GM12878 (cell line): ENCODE measurements around the gene CREBBP. TPM values are rescaled to one million over a fixed set of nuclear protein-coding genes. Genes with fewer than 3 reads are reported as not detected.

ENCODE experiments used
- ATAC-seq: fragments of 200-7000 bp; cut with Tn5 transposase; 3 replicates; pipeline ENCODE4 v1.9.1; 2020; ENCODE audit warnings: mild to moderate bottlenecking, moderate library complexity
- BruUV-seq: library from RNA; stranded (reverse); fragments of 400-500 nt; replicated peaks from 2 replicates; lab custom pipeline; 2021; lab: Mats Ljungman, UMichigan
- CTCF ChIA-PET: fragments of 300-600 bp; sonication (Branson Sonifier 250); formaldehyde crosslinking; extraction: SDS; loops from one replicate; lab custom pipeline; 2021; ENCODE audit warnings: inconsistent platforms; lab: Yijun Ruan, JAX
- POLR2A ChIA-PET: fragments of 350-600 bp; formaldehyde crosslinking; extraction: SDS; loops from one replicate; lab custom pipeline; 2021; ENCODE audit warnings: inconsistent platforms; lab: Charles Lee
- RAD21 ChIA-PET: fragments of 300-600 bp; sonication (Branson Sonifier 250); formaldehyde crosslinking; loops from one replicate; lab custom pipeline; 2023; ENCODE audit warnings: antibody characterized with exemption; ENCODE audit not compliant: unreplicated experiment; lab: Charles Lee
- SMC1A ChIA-PET: fragments of 300-600 bp; sonication (Branson Sonifier 250); formaldehyde crosslinking; loops from one replicate; lab custom pipeline; 2023; ENCODE audit not compliant: unreplicated experiment, uncharacterized antibody; lab: Charles Lee
- DNase-seq: peaks from one replicate; pipeline ENCODE4 v3.0.0-alpha.2; 2011; ENCODE audit warnings: low read depth, low spot score
- FAIRE-seq: peaks from 3 replicates; lab custom pipeline; 2011; peaks lifted over from hg19 to GRCh38; lab: Jason Lieb, UNC
- H2AFZ ChIP-seq: 2 replicates; pipeline ENCODE4 v1.6.0; 2011; ENCODE audit warnings: low read depth, low read length, control low read depth; ENCODE audit not compliant: control insufficient read depth
- H3K27ac ChIP-seq: 2 replicates; pipeline ENCODE4 v1.5.1; 2011; ENCODE audit warnings: control low read depth; ENCODE audit not compliant: control insufficient read depth, insufficient read depth
- H3K27me3 ChIP-seq, 2 experiments: replicated peaks in 1 of 2; 2 replicates each; pipeline versions ENCODE4 v1.6.0 to v1.6.1; 2011; ENCODE audit warnings: low read length in 1 of 2; ENCODE audit not compliant: control insufficient read depth in 2 of 2, insufficient read depth in 2 of 2
- H3K36me3 ChIP-seq, 2 experiments: 2 replicates each; pipeline ENCODE4 v1.5.1; 2011; ENCODE audit warnings: low read length in 1 of 2; ENCODE audit not compliant: control insufficient read depth in 2 of 2, insufficient read depth in 2 of 2
- H3K4me1 ChIP-seq: 2 replicates; pipeline ENCODE4 v1.6.1; 2011; ENCODE audit warnings: mild to moderate bottlenecking, low read length, moderate library complexity, mixed read lengths; ENCODE audit not compliant: control insufficient read depth, insufficient read depth
- H3K4me2 ChIP-seq: 2 replicates; pipeline ENCODE4 v1.6.0; 2011; ENCODE audit warnings: control low read depth; ENCODE audit not compliant: control insufficient read depth, insufficient read depth
- H3K4me3 ChIP-seq: fragments of 200-600 bp; sonication (generic); 2 replicates; pipeline ENCODE4 v1.5.1; 2016
- H3K79me2 ChIP-seq: 2 replicates; pipeline ENCODE4 v1.6.0; 2011; ENCODE audit warnings: low read length; ENCODE audit not compliant: control insufficient read depth, insufficient read depth
- H3K9ac ChIP-seq: 2 replicates; pipeline ENCODE4 v1.8.0; 2011; ENCODE audit warnings: low read length, control low read depth, mixed read lengths; ENCODE audit not compliant: control insufficient read depth, insufficient read depth
- H3K9me3 ChIP-seq: replicated peaks from 3 replicates; pipeline ENCODE4 v1.5.1; 2011; ENCODE audit warnings: mild to moderate bottlenecking, low read length; ENCODE audit not compliant: control insufficient read depth, insufficient read depth
- H4K20me1 ChIP-seq: 2 replicates; pipeline ENCODE4 v1.6.0; 2011; ENCODE audit not compliant: control insufficient read depth, insufficient read depth
- CBFB ChIP-seq: IDR thresholded peaks from 2 replicates; pipeline ENCODE4 v1.6.1; 2016; ENCODE audit warnings: antibody characterized with exemption, low read depth
- HDGF ChIP-seq: fragments of 450-650 bp; IDR thresholded peaks from 2 replicates; pipeline ENCODE4 v1.6.1; 2016; ENCODE audit warnings: antibody characterized with exemption
- IKZF1 ChIP-seq: fragments of 450-650 bp; conservative IDR thresholded peaks from 2 replicates; pipeline ENCODE4 v1.6.1; 2017; ENCODE audit warnings: antibody characterized with exemption, mild to moderate bottlenecking
- MEF2B ChIP-seq: fragments of 450-650 bp; IDR thresholded peaks from 2 replicates; pipeline ENCODE4 v1.6.1; 2018; ENCODE audit warnings: mild to moderate bottlenecking, moderate library complexity; ENCODE audit not compliant: partially characterized antibody, poor library complexity, severe bottlenecking
- SMARCA5 ChIP-seq: fragments of 450-650 bp; IDR thresholded peaks from 2 replicates; pipeline ENCODE4 v1.6.1; 2017; ENCODE audit warnings: mild to moderate bottlenecking
- SUPT20H ChIP-seq: IDR thresholded peaks from 2 replicates; pipeline ENCODE4 v1.6.1; 2011; ENCODE audit warnings: low read depth, mild to moderate bottlenecking, low read length, moderate library complexity, borderline replicate concordance; ENCODE audit not compliant: control insufficient read depth
- WGBS: methylation state at CpG from one replicate; pipeline ENCODE4 v1.1.6; 2016; ENCODE audit warnings: low lambda C conversion rate; ENCODE audit not compliant: insufficient replicate concordance, insufficient coverage; ENCODE audit errors: missing lambda C conversion rate; 5-methylcytosine and 5-hydroxymethylcytosine counted together
- in situ Hi-C: fragments of 300-500 bp; cut with MboI; formaldehyde crosslinking; loops from 9 replicates; pipeline ENCODE4 v1.14.3; 2018; ENCODE audit warnings: mixed read lengths
- intact Hi-C: fragments of 100-400 bp; cut with micrococcal nuclease; formaldehyde crosslinking; loops from one replicate; pipeline ENCODE4 v1.14.2; 2022; ENCODE audit not compliant: unreplicated experiment
- polyA plus RNA-seq, 11 experiments: library from polyadenylated mRNA; depleted of rRNA in 4 of 11; unstranded in 6 of 11; stranded (reverse) in 5 of 11; fragments of >200 nt; fragmentation: Nextera tagmentation in 4 of 11; fragmentation: Illumina TruSeq in 1 of 11; extraction: Ambion mirVana in 4 of 11; extraction: Trizol in 1 of 11; gene quantifications; 1 replicate in 1 of 11; 2 replicates in 10 of 11; pipeline versions ENCODE4 v1.2.1 to v1.2.3, GENCODE V29; 2011 to 2016; ENCODE audit warnings: inconsistent platforms in 2 of 11, missing spikeins in 2 of 11, low read depth in 1 of 11
- total RNA-seq, 4 experiments: library from RNA; depleted of rRNA in 3 of 4; stranded (reverse); fragments of >200 nt in 3 of 4; fragmentation: Illumina TruSeq in 1 of 4; extraction: Trizol in 1 of 4; gene quantifications; 2 replicates each; pipeline versions ENCODE4 v1.2.1 to v1.2.3, GENCODE V29; 2013 to 2021
- TF ChIP-seq, protein P1 (sequence below): fragments of 450-650 bp; IDR thresholded peaks from 2 replicates; pipeline ENCODE4 v1.6.1; 2017; ENCODE audit warnings: mild to moderate bottlenecking, moderate library complexity
- TF ChIP-seq, protein P2 (sequence below): fragments of 450-650 bp; IDR thresholded peaks from 2 replicates; pipeline ENCODE4 v1.6.1; 2018; ENCODE audit warnings: mild to moderate bottlenecking, low read depth, moderate library complexity; ENCODE audit not compliant: partially characterized antibody
- TF ChIP-seq, protein P3 (sequence below): IDR thresholded peaks from 2 replicates; pipeline ENCODE4 v1.6.1; 2011; ENCODE audit warnings: low read depth, low read length, improper control_type of control experiment, borderline replicate concordance
- TF ChIP-seq, protein P4 (sequence below): fragments of 450-650 bp; formaldehyde crosslinking; IDR thresholded peaks from 2 replicates; pipeline ENCODE4 v1.5.0; 2022; ENCODE audit warnings: mild to moderate bottlenecking, missing genetic modification characterization
- TF ChIP-seq, protein P5 (sequence below): IDR thresholded peaks from 2 replicates; pipeline ENCODE4 v1.6.1; 2011; ENCODE audit warnings: mild to moderate bottlenecking, low read depth, low read length, moderate library complexity; ENCODE audit not compliant: insufficient replicate concordance

Gene CREBBP
- total and polyA plus RNA-seq, 10 of the 15 experiments (the other 5 are each of a cell fraction or from before 2014, with no cell fraction given), result 3.4 to 32.7 (median 7.9) TPM

DNA sequence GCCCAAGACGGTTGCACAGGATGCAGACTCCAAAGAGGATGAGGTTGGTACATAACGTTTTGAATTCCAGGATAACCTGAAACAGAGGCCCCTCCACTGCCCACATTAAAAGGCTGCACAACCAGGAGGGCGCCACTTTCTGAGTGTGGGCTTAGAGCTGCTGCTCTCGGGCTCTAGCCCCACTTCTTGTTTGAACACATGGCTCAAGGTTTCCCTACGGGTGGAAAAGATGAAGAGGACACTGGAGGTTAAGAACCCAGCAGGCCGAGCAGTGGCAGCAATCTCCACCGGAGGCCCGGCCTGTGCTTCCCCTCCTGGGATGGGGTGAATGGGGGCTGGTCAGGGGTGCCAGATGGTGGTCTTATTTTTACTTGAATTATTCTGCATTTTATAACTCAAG is 155.2 kb downstream of the CREBBP start:
- SMC1A ChIA-PET, result interaction anchor here (1.0 kb wide), 1 partner anchor 56 kb away, joined by 3 read pairs; no protein-coding TSS in a partner anchor
- BruUV-seq, result no TSS peak
- ATAC-seq, result no peak
- TF ChIP-seq, protein P1, sequence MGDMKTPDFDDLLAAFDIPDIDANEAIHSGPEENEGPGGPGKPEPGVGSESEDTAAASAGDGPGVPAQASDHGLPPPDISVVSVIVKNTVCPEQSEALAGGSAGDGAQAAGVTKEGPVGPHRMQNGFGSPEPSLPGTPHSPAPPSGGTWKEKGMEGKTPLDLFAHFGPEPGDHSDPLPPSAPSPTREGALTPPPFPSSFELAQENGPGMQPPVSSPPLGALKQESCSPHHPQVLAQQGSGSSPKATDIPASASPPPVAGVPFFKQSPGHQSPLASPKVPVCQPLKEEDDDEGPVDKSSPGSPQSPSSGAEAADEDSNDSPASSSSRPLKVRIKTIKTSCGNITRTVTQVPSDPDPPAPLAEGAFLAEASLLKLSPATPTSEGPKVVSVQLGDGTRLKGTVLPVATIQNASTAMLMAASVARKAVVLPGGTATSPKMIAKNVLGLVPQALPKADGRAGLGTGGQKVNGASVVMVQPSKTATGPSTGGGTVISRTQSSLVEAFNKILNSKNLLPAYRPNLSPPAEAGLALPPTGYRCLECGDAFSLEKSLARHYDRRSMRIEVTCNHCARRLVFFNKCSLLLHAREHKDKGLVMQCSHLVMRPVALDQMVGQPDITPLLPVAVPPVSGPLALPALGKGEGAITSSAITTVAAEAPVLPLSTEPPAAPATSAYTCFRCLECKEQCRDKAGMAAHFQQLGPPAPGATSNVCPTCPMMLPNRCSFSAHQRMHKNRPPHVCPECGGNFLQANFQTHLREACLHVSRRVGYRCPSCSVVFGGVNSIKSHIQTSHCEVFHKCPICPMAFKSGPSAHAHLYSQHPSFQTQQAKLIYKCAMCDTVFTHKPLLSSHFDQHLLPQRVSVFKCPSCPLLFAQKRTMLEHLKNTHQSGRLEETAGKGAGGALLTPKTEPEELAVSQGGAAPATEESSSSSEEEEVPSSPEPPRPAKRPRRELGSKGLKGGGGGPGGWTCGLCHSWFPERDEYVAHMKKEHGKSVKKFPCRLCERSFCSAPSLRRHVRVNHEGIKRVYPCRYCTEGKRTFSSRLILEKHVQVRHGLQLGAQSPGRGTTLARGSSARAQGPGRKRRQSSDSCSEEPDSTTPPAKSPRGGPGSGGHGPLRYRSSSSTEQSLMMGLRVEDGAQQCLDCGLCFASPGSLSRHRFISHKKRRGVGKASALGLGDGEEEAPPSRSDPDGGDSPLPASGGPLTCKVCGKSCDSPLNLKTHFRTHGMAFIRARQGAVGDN, result no peak
- TF ChIP-seq IKZF1, result no peak
- no peak for TF ChIP-seq CBFB
- TF ChIP-seq, protein P2, sequence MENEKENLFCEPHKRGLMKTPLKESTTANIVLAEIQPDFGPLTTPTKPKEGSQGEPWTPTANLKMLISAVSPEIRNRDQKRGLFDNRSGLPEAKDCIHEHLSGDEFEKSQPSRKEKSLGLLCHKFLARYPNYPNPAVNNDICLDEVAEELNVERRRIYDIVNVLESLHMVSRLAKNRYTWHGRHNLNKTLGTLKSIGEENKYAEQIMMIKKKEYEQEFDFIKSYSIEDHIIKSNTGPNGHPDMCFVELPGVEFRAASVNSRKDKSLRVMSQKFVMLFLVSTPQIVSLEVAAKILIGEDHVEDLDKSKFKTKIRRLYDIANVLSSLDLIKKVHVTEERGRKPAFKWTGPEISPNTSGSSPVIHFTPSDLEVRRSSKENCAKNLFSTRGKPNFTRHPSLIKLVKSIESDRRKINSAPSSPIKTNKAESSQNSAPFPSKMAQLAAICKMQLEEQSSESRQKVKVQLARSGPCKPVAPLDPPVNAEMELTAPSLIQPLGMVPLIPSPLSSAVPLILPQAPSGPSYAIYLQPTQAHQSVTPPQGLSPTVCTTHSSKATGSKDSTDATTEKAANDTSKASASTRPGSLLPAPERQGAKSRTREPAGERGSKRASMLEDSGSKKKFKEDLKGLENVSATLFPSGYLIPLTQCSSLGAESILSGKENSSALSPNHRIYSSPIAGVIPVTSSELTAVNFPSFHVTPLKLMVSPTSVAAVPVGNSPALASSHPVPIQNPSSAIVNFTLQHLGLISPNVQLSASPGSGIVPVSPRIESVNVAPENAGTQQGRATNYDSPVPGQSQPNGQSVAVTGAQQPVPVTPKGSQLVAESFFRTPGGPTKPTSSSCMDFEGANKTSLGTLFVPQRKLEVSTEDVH, result no peak
- TF ChIP-seq HDGF, result no peak
- TF ChIP-seq, protein P3, sequence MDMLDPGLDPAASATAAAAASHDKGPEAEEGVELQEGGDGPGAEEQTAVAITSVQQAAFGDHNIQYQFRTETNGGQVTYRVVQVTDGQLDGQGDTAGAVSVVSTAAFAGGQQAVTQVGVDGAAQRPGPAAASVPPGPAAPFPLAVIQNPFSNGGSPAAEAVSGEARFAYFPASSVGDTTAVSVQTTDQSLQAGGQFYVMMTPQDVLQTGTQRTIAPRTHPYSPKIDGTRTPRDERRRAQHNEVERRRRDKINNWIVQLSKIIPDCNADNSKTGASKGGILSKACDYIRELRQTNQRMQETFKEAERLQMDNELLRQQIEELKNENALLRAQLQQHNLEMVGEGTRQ, result no peak
- TF ChIP-seq, protein P4, sequence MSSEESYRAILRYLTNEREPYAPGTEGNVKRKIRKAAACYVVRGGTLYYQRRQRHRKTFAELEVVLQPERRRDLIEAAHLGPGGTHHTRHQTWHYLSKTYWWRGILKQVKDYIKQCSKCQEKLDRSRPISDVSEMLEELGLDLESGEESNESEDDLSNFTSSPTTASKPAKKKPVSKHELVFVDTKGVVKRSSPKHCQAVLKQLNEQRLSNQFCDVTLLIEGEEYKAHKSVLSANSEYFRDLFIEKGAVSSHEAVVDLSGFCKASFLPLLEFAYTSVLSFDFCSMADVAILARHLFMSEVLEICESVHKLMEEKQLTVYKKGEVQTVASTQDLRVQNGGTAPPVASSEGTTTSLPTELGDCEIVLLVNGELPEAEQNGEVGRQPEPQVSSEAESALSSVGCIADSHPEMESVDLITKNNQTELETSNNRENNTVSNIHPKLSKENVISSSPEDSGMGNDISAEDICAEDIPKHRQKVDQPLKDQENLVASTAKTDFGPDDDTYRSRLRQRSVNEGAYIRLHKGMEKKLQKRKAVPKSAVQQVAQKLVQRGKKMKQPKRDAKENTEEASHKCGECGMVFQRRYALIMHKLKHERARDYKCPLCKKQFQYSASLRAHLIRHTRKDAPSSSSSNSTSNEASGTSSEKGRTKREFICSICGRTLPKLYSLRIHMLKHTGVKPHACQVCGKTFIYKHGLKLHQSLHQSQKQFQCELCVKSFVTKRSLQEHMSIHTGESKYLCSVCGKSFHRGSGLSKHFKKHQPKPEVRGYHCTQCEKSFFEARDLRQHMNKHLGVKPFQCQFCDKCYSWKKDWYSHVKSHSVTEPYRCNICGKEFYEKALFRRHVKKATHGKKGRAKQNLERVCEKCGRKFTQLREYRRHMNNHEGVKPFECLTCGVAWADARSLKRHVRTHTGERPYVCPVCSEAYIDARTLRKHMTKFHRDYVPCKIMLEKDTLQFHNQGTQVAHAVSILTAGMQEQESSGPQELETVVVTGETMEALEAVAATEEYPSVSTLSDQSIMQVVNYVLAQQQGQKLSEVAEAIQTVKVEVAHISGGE (CRISPR knock-in tag), result no peak
- no peak for TF ChIP-seq SMARCA5
- TF ChIP-seq SUPT20H, result no peak
- TF ChIP-seq, protein P5, sequence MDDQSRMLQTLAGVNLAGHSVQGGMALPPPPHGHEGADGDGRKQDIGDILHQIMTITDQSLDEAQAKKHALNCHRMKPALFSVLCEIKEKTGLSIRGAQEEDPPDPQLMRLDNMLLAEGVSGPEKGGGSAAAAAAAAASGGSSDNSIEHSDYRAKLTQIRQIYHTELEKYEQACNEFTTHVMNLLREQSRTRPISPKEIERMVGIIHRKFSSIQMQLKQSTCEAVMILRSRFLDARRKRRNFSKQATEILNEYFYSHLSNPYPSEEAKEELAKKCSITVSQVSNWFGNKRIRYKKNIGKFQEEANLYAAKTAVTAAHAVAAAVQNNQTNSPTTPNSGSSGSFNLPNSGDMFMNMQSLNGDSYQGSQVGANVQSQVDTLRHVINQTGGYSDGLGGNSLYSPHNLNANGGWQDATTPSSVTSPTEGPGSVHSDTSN, result no peak
- TF ChIP-seq MEF2B, result no peak

More for the DNA sequence above, 155.2 kb downstream of the CREBBP start:
- H3K4me2 ChIP-seq, result no peak overlapping the region
- peaks cover 8 to 23% of the 10 kb centered on the region in 2 experiments; a peak in 3 of 4 replicates for H3K36me3 ChIP-seq
- intact Hi-C loops (no loop called here), in situ Hi-C loops (no loop called here)
- H3K4me1 ChIP-seq, result no peaks in the 10 kb centered on the region
- WGBS, result 80% methylated on average over 8 of the region's 8 CpGs
- no peak overlapping the region for H3K27ac ChIP-seq
- ChIA-PET CTCF (interaction anchor here (0.6 kb wide), 1 partner anchor 150 kb away, joined by 4 read pairs; no protein-coding TSS in a partner anchor), POLR2A (no interaction called here), RAD21 (no interaction called here)
- H2AFZ ChIP-seq, result no peak overlapping the region
- no peaks in the 10 kb centered on the region for H3K9me3 ChIP-seq
- H4K20me1 ChIP-seq, result no peaks in the 10 kb centered on the region
- H3K79me2 ChIP-seq, result no peaks in the 10 kb centered on the region
- no peak overlapping the region for H3K4me3 ChIP-seq
- no peaks in the 10 kb centered on the region for H3K27me3 ChIP-seq
- DNase-seq (no peak), FAIRE-seq (no peak)
- H3K9ac ChIP-seq, result no peak overlapping the region
